Measurements from ENCODE around the gene KIRREL2. TPM values are rescaled to one million over a fixed set of nuclear protein-coding genes. Genes with fewer than 3 reads are reported as not detected.
"Not testable (repeated sequence)": the region's sequence is repeated elsewhere in the genome, so short reads cannot be mapped to it uniquely, and the experiment has no call there.

The KIRREL2 gene
- total and polyA plus RNA-seq, 7 donors = under 0.01 to 0.34 (median 0.16) TPM; not detected in 4

- intact Hi-C loops (cut with DNase I) = no loop called here
- Histone ChIP-seq H3K27ac (peak overlapping the region in 3 of 4 donors; percentile 34 to 49 (median 35)), H3K9me3 (no peaks in the 10 kb centered on the region), H3K4me1 (peaks cover 0 to 16% (median 13%) of the 10 kb centered on the region in 4 donors), H3K27me3 (no peaks in the 10 kb centered on the region), H3K4me3 (no peak overlapping the region), H3K36me3 (no peaks in the 10 kb centered on the region)
- TF ChIP-seq, protein P1, sequence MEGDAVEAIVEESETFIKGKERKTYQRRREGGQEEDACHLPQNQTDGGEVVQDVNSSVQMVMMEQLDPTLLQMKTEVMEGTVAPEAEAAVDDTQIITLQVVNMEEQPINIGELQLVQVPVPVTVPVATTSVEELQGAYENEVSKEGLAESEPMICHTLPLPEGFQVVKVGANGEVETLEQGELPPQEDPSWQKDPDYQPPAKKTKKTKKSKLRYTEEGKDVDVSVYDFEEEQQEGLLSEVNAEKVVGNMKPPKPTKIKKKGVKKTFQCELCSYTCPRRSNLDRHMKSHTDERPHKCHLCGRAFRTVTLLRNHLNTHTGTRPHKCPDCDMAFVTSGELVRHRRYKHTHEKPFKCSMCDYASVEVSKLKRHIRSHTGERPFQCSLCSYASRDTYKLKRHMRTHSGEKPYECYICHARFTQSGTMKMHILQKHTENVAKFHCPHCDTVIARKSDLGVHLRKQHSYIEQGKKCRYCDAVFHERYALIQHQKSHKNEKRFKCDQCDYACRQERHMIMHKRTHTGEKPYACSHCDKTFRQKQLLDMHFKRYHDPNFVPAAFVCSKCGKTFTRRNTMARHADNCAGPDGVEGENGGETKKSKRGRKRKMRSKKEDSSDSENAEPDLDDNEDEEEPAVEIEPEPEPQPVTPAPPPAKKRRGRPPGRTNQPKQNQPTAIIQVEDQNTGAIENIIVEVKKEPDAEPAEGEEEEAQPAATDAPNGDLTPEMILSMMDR (IDR thresholded peaks at IDR 0.05) = no peak
- no peak for TF ChIP-seq EP300 (IDR thresholded peaks at IDR 0.05)
- TF ChIP-seq POLR2A (IDR thresholded peaks at IDR 0.05) = no peak
- TF ChIP-seq POLR2AphosphoS5 (IDR thresholded peaks at IDR 0.05) = no peak
- whole genome bisulfite sequencing, 2 donors = 68 to 79% methylated on average over 6 of the region's 6 CpGs
- no peak for DNase-seq
These were observed 52.9 kb downstream of the KIRREL2 start for GRCh38 chr19:35909684-35910035.

GRCh38 chr19:35910355-35910754, 53.6 kb downstream of the KIRREL2 start:
- H3K27me3 ChIP-seq; H3K4me3 ChIP-seq; H3K9me3 ChIP-seq; intact Hi-C loops (cut with DNase I); DNase-seq; H3K36me3 ChIP-seq: not testable (repeated sequence)
- 90 to 94% methylated on average over 14 of the region's 14 CpGs for WGBS, 2 donors
- peaks cover 0 to 16% (median 13%) of the 10 kb centered on the region in 4 donors for H3K4me1 ChIP-seq
- H3K27ac ChIP-seq = peak overlapping the region in 1 of 4 donors; percentile 49

DNA sequence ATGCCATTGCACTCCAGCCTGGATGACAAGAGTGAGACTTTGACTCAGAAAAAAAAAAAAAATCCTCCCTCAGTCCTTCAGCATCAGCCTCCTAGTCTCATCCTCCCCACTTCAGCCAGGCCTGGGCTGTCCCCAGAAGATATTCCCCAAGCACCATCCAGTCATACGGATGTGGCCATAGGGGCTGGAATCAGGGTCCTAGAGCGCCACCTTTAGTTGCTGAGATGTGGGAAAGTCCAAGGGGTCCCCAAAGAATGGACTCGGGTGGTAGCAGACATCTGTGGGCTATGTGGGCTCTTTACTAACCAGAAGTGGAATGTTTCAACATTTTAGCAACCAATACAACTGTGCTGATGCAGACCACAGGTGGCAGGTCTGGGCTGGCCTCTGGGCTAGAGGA, 54.5 kb downstream of the KIRREL2 start:
- DNase-seq = no peak
- H3K27ac ChIP-seq = no peak overlapping the region
- TF ChIP-seq POLR2AphosphoS5 (IDR thresholded peaks at IDR 0.05) (no peak), EP300 (IDR thresholded peaks at IDR 0.05) (no peak), POLR2A (IDR thresholded peaks at IDR 0.05) (no peak)
- TF ChIP-seq, protein P1 (IDR thresholded peaks at IDR 0.05) = no peak
- peaks cover 0 to 12% (median 10%) of the 10 kb centered on the region in 4 donors for H3K4me1 ChIP-seq
- H3K36me3 ChIP-seq = no peaks in the 10 kb centered on the region
- intact Hi-C loops (cut with DNase I) = no loop called here
- H3K9me3 ChIP-seq = no peaks in the 10 kb centered on the region
- no peak overlapping the region for H3K4me3 ChIP-seq
- no peaks in the 10 kb centered on the region for H3K27me3 ChIP-seq
- 58 to 60% methylated on average over 3 of the region's 3 CpGs for WGBS, 2 donors

- intact Hi-C loops (cut with DNase I) = no loop called here
- Histone ChIP-seq H3K9me3 (no peaks in the 10 kb centered on the region), H3K4me1 (peaks cover 0 to 6% (median 4%) of the 10 kb centered on the region in 4 donors), H3K27ac (no peak overlapping the region), H3K27me3 (no peaks in the 10 kb centered on the region), H3K36me3 (no peaks in the 10 kb centered on the region), H3K4me3 (no peak overlapping the region)
- TF ChIP-seq EP300 (IDR thresholded peaks at IDR 0.05) = no peak
- no peak for TF ChIP-seq POLR2AphosphoS5 (IDR thresholded peaks at IDR 0.05)
- no peak for TF ChIP-seq POLR2A (IDR thresholded peaks at IDR 0.05)
- TF ChIP-seq, protein P1 (IDR thresholded peaks at IDR 0.05) = no peak
- no peak for DNase-seq
- 49 to 62% methylated on average over 5 of the region's 5 CpGs for WGBS, 2 donors
These were observed 55.1 kb downstream of the KIRREL2 start for GRCh38 chr19:35911790-35912189.

DNA sequence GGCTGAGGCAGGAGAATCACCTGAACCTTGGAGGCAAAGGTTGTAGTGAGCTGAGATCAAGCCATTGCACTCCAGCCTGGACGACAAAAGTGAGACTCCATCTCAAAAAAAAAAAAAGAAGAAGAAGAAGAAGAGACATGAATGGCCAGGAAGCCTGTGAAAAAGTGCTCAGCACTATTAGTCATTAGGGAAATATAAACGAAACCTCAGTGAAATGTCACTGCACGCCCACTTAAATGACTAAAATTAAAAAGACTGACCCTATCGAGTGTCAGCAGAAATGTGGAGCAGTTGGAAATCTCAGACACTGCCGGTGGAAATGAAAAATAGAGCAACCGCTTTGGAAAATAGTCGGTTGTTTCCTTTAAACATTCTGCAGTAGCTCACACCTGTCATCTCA, 56.9 kb downstream of the KIRREL2 start:
- Histone ChIP-seq H3K9me3 (no peaks in the 10 kb centered on the region), H3K4me3 (no peak overlapping the region), H3K36me3 (no peaks in the 10 kb centered on the region), H3K4me1 (no peaks in the 10 kb centered on the region), H3K27ac (no peak overlapping the region), H3K27me3 (no peaks in the 10 kb centered on the region)
- intact Hi-C loops (cut with DNase I) = no loop called here
- no peak for TF ChIP-seq POLR2AphosphoS5 (IDR thresholded peaks at IDR 0.05)
- no peak for TF ChIP-seq EP300 (IDR thresholded peaks at IDR 0.05)
- TF ChIP-seq, protein P1 (IDR thresholded peaks at IDR 0.05) = no peak
- TF ChIP-seq POLR2A (IDR thresholded peaks at IDR 0.05) = no peak
- no peak for DNase-seq
- 55 to 62% methylated on average over 7 of the region's 7 CpGs for WGBS, 2 donors
